Mesothelial cell of epicardium (in vitro differentiated cells): ENCODE measurements around the gene TIMM13. TPM values are rescaled to one million over a fixed set of nuclear protein-coding genes. Genes with fewer than 3 reads are reported as not detected.
"Not testable (repeated sequence)": the region's sequence is repeated elsewhere in the genome, so short reads cannot be mapped to it uniquely, and the experiment has no call there.

Experiments
- DNase-seq, 2 experiments: peaks; one replicate each; pipeline ENCODE4 v3.0.0; 2021; ENCODE audit warnings: low spot score in 2 of 2; ENCODE audit not compliant: unreplicated experiment in 2 of 2
- H3K27ac Mint-ChIP-seq: 2 replicates; pipeline ENCODE4 v1.8.0; 2021; ENCODE audit warnings: mixed read lengths
- H3K27me3 Mint-ChIP-seq: 2 replicates; pipeline ENCODE4 v1.8.0; 2021; ENCODE audit warnings: low read depth, mixed read lengths
- H3K36me3 Mint-ChIP-seq: 2 replicates; pipeline ENCODE4 v1.8.0; 2021; ENCODE audit warnings: mixed read lengths
- H3K4me1 Mint-ChIP-seq: 2 replicates; pipeline ENCODE4 v1.8.0; 2021; ENCODE audit warnings: mixed read lengths
- H3K4me3 Mint-ChIP-seq: 2 replicates; pipeline ENCODE4 v1.8.0; 2021; ENCODE audit warnings: mild to moderate bottlenecking, moderate library complexity, mixed read lengths
- H3K9me3 Mint-ChIP-seq: 2 replicates; pipeline ENCODE4 v1.8.0; 2021; ENCODE audit warnings: mixed read lengths
- CTCF ChIP-seq: fragments of 200-600 bp; sonication (generic); IDR thresholded peaks from one replicate; pipeline ENCODE4 v1.5.0; 2021; ENCODE audit warnings: antibody characterized with exemption; ENCODE audit not compliant: unreplicated experiment
- total RNA-seq: library from RNA; stranded (reverse); gene quantifications from 3 replicates; pipeline ENCODE4 v1.2.1, GENCODE V29; 2021

Gene TIMM13
- total RNA-seq, 1 donor from 2014 or later, result 102 TPM

GRCh38 chr19:2462635-2463421, 35.4 kb upstream of the TIMM13 start:
- peaks cover 9% of the 10 kb centered on the region for H3K4me1 Mint-ChIP-seq
- no peaks in the 10 kb centered on the region for H3K27me3 Mint-ChIP-seq
- peak; percentile 50 to 83 for DNase-seq
- TF ChIP-seq CTCF, result no peak
- H3K36me3 Mint-ChIP-seq, result no peaks in the 10 kb centered on the region
- H3K4me3 Mint-ChIP-seq, result peak overlapping the region; percentile 74
- H3K27ac Mint-ChIP-seq, result peak overlapping the region; percentile 83
- no peaks in the 10 kb centered on the region for H3K9me3 Mint-ChIP-seq

- TF ChIP-seq CTCF, result no peak
- peak in 1 of 2 experiments; percentile 55 for DNase-seq
- Mint-ChIP-seq H3K4me3 (peak overlapping the region; percentile 74), H3K36me3 (no peaks in the 10 kb centered on the region), H3K4me1 (peaks cover 11% of the 10 kb centered on the region), H3K27me3 (no peaks in the 10 kb centered on the region), H3K9me3 (no peaks in the 10 kb centered on the region), H3K27ac (peak overlapping the region; percentile 39)
Measured at GRCh38 chr19:2461751-2462634, 34.6 kb upstream of the TIMM13 start.

GRCh38 chr19:2460245-2460644, 32.9 kb upstream of the TIMM13 start:
- Mint-ChIP-seq H3K36me3 (no peaks in the 10 kb centered on the region), H3K4me1 (peaks cover 15% of the 10 kb centered on the region), H3K4me3 (no peak overlapping the region), H3K27me3 (no peaks in the 10 kb centered on the region), H3K27ac (no peak overlapping the region), H3K9me3 (no peaks in the 10 kb centered on the region)
- no peak for TF ChIP-seq CTCF
- DNase-seq, result no peak

GRCh38 chr19:2458776-2459175, 31.4 kb upstream of the TIMM13 start:
- H3K4me1 Mint-ChIP-seq, result peaks cover 22% of the 10 kb centered on the region
- DNase-seq, H3K9me3 Mint-ChIP-seq, H3K36me3 Mint-ChIP-seq, H3K27me3 Mint-ChIP-seq, H3K27ac Mint-ChIP-seq, H3K4me3 Mint-ChIP-seq: not testable (repeated sequence)

GRCh38 chr19:2458054-2458453, 30.7 kb upstream of the TIMM13 start:
- no peak for TF ChIP-seq CTCF
- Mint-ChIP-seq H3K4me3 (no peak overlapping the region), H3K27me3 (no peaks in the 10 kb centered on the region), H3K27ac (no peak overlapping the region), H3K36me3 (no peaks in the 10 kb centered on the region), H3K9me3 (no peaks in the 10 kb centered on the region), H3K4me1 (peaks cover 22% of the 10 kb centered on the region)
- DNase-seq, result no peak

- Mint-ChIP-seq H3K4me1 (peaks cover 20% of the 10 kb centered on the region), H3K9me3 (no peaks in the 10 kb centered on the region), H3K27me3 (no peaks in the 10 kb centered on the region), H3K36me3 (no peaks in the 10 kb centered on the region), H3K27ac (peak overlapping the region; percentile 97), H3K4me3 (peak overlapping the region; percentile 75)
- no peak for DNase-seq
- TF ChIP-seq CTCF, result no peak
Measured at GRCh38 chr19:2457394-2458037, 30.1 kb upstream of the TIMM13 start.
